Activated CD4-positive, CD25-positive, alpha-beta regulatory T cell treated with anti-CD3 and anti-CD28 coated beads, Interleukin-2, amount 50 U/mL, for 72 hours (primary cell): ENCODE data around the gene CORO7.
"Not testable (repeated sequence)": the region's sequence is repeated elsewhere in the genome, so short reads cannot be mapped to it uniquely, and the experiment has no call there.

Source experiments
- DNase-seq: peaks from one replicate; pipeline ENCODE4 v3.0.0; 2021

The CORO7 gene

DNA sequence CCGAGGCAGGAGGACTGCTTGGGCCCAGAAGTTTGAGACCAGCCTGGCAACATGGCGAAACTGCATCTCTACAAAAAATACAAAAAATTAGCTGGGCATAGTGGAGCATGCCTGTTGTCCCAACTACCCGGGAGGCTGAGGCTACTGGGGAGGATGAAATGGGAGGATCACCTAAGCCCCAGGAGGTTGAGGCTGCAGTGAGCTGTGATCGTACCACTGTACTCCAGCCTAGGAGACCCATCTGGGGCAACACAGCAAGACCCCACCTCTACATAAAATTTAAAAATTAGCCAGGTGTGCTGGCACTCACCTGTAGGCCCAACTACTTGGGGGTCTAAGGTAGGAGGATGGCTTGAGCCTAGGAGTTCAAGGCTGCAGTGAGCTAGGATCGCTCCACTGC lies 67.1 kb downstream of the CORO7 start:
- DNase-seq = no peak

GRCh38 chr16:4347765-4348509 lies 68.5 kb downstream of the CORO7 start:
- DNase-seq = no peak

- no peak for DNase-seq
Measured at GRCh38 chr16:4347010-4347409, 69.4 kb downstream of the CORO7 start.

GRCh38 chr16:4345836-4346781 lies 70.3 kb downstream of the CORO7 start:
- DNase-seq = no peak

- no peak for DNase-seq
Measured at GRCh38 chr16:4344983-4345835, 71.2 kb downstream of the CORO7 start.

GRCh38 chr16:4344300-4344982 lies 72.0 kb downstream of the CORO7 start:
- DNase-seq = not testable (repeated sequence)

- no peak for DNase-seq
Measured at GRCh38 chr16:4342866-4343744, 73.3 kb downstream of the CORO7 start.

- no peak for DNase-seq
Measured at GRCh38 chr16:4341250-4341649, 75.1 kb downstream of the CORO7 start.

DNA sequence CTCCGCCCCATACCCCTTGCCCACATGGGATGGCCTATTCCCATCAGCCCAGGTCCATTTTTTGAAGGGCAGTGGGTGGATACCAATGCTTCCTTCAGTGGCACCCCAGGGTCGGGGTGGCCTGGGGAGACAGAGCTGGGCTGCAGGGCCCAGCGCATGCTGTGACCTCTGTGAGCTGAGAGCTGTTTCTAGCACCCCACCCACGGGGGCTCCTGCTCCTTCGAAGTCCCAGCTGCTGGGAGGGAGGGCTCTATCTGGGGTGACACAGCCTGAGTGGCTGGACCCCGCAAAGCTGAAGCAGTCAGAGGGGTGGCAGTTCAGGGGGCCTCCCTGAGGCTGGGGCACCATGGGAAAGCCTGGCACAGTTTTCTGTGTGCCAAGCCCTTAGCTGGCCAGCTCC lies 76.0 kb downstream of the CORO7 start:
- DNase-seq = no peak

DNA sequence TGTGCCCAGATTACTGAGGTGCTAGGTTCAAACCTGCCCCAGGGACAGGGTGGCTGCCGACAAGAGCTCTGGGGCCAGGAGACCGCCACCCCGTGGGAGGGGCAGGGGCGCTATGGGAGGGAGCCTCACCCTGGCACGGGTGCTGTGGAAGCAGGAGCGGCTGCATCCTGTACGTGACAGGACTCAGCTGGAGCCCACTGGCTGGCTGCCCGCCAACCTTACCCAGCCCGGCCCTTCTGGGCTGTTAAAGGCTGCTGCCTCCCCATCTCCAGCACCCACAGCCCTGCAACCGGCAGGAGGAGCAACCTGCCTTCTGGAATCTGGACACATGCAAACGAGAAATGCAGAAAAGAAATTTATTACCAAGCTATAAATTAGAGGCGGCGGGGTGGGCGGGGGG lies 76.5 kb downstream of the CORO7 start:
- no peak for DNase-seq

DNA sequence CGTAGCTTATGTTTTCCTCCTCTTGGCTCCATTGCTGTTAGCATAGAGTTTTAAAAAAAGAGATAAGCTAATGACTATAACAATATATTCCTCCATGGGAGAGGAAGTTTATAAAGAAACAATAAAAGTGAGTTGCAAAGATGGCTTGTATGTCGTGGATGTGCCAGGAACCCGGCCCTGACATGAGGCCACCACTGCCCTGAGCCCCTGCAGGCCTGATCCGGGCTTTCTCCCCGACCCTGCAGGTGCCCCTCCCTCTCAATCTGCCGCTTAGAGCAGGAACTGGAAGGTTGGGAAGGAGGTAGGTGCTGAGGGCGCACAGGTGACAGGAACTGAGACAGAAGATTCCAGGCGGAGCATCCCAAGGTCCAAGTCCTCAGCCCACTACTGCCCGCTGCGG lies 76.9 kb downstream of the CORO7 start:
- DNase-seq = no peak

DNA sequence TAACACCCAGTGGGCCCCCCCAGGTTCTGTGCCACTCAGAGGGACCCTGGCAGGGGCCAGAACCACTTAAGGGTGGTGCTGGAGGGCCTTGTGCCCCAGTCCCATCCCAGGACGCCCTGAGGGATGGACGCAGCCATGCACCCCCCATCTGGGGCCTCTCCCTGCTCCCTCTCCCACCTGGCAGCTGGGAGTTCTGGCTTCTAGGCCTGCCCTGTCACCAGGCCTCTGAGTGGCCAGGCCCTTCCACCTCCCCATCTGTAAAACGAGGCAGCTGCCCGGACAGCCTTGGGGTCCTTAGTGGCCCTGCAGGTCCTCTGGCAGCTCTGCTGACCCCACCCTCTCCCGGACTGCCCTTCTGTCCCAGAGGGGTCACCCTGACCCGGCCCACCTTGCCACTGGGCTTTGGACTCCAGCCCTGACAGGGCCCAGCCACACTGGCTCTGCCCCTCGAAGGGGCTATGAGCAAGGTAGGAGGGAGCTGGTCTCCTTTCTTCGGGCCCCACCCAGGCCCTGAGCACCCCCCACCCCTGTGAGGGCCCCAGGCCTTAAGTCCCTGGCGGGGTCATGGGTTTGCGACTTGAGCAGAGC lies 77.6 kb downstream of the CORO7 start:
- no peak for DNase-seq

- DNase-seq = no peak
Measured at GRCh38 chr16:4338125-4338582, 78.2 kb downstream of the CORO7 start.

- DNase-seq = no peak
Measured at GRCh38 chr16:4337540-4338088, 78.8 kb downstream of the CORO7 start.

DNA sequence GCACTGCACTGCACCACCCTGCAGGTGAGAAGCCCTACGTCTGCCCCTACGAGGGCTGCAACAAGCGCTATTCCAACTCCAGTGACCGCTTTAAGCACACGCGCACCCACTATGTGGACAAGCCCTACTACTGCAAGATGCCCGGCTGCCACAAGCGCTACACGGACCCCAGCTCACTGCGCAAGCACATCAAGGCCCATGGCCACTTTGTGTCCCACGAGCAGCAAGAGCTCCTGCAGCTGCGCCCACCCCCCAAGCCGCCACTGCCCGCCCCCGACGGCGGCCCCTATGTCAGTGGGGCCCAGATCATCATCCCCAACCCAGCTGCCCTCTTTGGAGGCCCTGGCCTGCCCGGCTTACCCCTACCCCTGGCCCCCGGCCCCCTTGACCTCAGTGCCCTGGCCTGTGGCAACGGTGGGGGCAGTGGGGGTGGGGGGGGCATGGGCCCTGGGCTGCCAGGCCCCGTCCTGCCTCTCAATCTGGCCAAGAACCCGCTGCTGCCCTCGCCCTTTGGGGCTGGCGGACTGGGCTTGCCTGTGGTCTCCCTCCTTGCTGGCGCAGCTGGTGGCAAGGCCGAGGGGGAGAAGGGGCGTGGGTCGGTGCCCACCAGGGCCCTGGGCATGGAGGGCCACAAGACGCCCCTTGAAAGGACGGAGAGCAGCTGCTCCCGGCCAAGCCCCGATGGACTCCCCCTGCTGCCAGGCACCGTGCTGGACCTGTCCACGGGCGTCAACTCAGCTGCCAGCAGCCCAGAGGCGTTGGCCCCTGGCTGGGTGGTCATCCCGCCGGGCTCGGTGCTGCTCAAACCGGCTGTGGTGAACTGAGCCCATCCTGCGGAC lies 79.5 kb downstream of the CORO7 start:
- no peak for DNase-seq

DNA sequence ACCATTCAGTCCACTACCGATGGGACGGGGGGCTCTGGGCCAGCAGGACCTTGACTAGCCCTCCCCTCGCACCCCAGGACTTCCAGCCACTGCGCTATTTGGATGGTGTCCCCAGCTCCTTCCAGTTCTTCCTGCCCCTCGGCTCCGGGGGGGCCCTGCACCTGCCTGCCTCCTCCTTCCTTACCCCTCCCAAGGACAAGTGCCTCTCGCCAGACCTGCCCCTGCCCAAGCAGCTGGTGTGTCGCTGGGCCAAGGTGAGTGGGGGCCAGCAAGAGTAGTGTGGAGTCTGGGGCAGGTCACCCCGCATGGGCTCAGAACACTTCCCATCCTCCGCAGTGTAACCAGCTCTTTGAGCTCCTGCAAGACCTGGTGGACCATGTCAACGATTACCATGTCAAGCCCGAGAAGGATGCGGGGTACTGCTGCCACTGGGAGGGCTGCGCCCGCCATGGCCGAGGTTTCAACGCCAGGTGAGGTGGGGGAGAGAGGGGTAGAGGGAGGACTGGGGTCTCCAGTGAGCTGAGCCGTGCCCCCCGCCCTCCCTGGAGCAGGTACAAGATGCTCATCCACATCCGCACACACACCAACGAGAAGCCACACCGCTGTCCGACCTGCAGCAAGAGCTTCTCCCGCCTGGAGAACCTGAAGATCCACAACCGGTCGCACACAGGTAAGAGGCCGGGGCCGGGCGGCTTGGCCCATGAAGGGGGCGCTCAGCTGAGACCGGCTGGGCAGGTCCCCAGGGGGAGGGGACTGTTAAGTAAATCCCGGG lies 81.5 kb downstream of the CORO7 start:
- no peak for DNase-seq

DNA sequence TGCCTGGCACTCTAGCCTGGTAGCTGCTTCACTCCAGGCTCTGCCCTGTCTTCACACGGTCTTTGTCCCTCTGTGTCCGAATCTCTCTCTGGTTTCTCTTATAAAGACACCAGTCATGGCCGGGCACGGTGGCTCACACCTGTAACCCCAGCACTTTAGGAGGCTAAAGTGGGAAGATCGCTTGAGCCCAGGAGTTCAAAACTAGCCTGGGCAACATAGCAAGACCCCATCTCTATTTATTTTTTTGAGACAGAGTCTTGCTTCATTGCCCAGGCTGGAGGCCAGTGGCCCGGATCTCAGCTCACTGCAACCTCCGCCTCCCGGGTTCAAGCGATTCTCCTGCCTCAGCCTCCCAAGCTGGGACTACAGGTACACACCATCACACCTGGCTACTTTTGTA lies 82.7 kb downstream of the CORO7 start:
- not testable (repeated sequence) for DNase-seq

GRCh38 chr16:4333308-4333638 lies 83.1 kb downstream of the CORO7 start:
- DNase-seq = no peak
